Neural progenitor cell (in vitro differentiated cells): Measurements from ENCODE around the gene RASGRF2. TPM values are rescaled to one million over a fixed set of nuclear protein-coding genes. Genes with fewer than 3 reads are reported as not detected.

Source experiments
- DNase-seq: peaks from one replicate; pipeline ENCODE4 v3.0.0-alpha.2; 2016; ENCODE audit warnings: low spot score
- H2AFZ ChIP-seq: fragments of 200-600 bp; sonication (generic); replicated peaks from 2 replicates; pipeline ENCODE4 v1.6.1; 2016; ENCODE audit warnings: antibody characterized with exemption
- H3F3A ChIP-seq: fragments of 200-600 bp; sonication (generic); 2 replicates; pipeline ENCODE4 v1.6.1; 2016; ENCODE audit warnings: antibody characterized with exemption, low read depth
- H3K27ac ChIP-seq: fragments of 200-600 bp; sonication (generic); 2 replicates; pipeline ENCODE4 v1.5.1; 2016; ENCODE audit warnings: mild to moderate bottlenecking
- H3K27me3 ChIP-seq: fragments of 200-600 bp; sonication (generic); 2 replicates; pipeline ENCODE4 v1.6.1; 2016; ENCODE audit warnings: mild to moderate bottlenecking, moderate library complexity
- H3K36me3 ChIP-seq: fragments of 200-600 bp; sonication (generic); 2 replicates; pipeline ENCODE4 v1.5.1; 2016
- H3K4me1 ChIP-seq: fragments of 200-600 bp; sonication (generic); 2 replicates; pipeline ENCODE4 v1.6.1; 2016; ENCODE audit warnings: mixed run types
- H3K4me2 ChIP-seq: fragments of 200-600 bp; sonication (generic); 2 replicates; pipeline ENCODE4 v1.6.1; 2016
- H3K4me3 ChIP-seq: fragments of 200-600 bp; sonication (generic); 2 replicates; pipeline ENCODE4 v1.5.1; 2016
- H3K79me2 ChIP-seq: fragments of 200-600 bp; sonication (generic); 2 replicates; pipeline ENCODE4 v1.6.1; 2016; ENCODE audit warnings: low read depth
- H3K9ac ChIP-seq: fragments of 200-600 bp; sonication (generic); 2 replicates; pipeline ENCODE4 v1.6.1; 2016
- H3K9me3 ChIP-seq: fragments of 200-600 bp; sonication (generic); 2 replicates; pipeline ENCODE4 v1.5.1; 2016; ENCODE audit warnings: low read depth
- H4K20me1 ChIP-seq: fragments of 200-600 bp; sonication (generic); 2 replicates; pipeline ENCODE4 v1.6.1; 2016; ENCODE audit warnings: low read depth
- H3K27ac Mint-ChIP-seq: 3 replicates; pipeline ENCODE4 v1.8.0; 2021; ENCODE audit warnings: mixed read lengths
- H3K27me3 Mint-ChIP-seq: 2 replicates; pipeline ENCODE4 v1.8.0; 2022; ENCODE audit warnings: low read depth, mild to moderate bottlenecking, inconsistent platforms, moderate library complexity, mixed read lengths; ENCODE audit not compliant: insufficient read depth
- H3K36me3 Mint-ChIP-seq: 3 replicates; pipeline ENCODE4 v1.8.0; 2021; ENCODE audit warnings: mixed read lengths
- H3K4me1 Mint-ChIP-seq: 3 replicates; pipeline ENCODE4 v1.8.0; 2021; ENCODE audit warnings: mixed read lengths
- H3K4me3 Mint-ChIP-seq: 3 replicates; pipeline ENCODE4 v1.8.0; 2021; ENCODE audit warnings: mild to moderate bottlenecking, moderate library complexity, mixed read lengths
- H3K9me3 Mint-ChIP-seq: 3 replicates; pipeline ENCODE4 v1.8.0; 2020; ENCODE audit warnings: mixed read lengths
- CTCF ChIP-seq: fragments of 200-600 bp; sonication (generic); IDR thresholded peaks from 2 replicates; pipeline ENCODE4 v1.5.1; 2017; ENCODE audit warnings: antibody characterized with exemption, mild to moderate bottlenecking
- EZH2 ChIP-seq: fragments of 200-600 bp; sonication (generic); IDR thresholded peaks from 2 replicates; pipeline ENCODE4 v1.6.1; 2017; ENCODE audit warnings: antibody characterized with exemption, mild to moderate bottlenecking, moderate library complexity
- EZH2phosphoT487 ChIP-seq: fragments of 200-600 bp; sonication (generic); IDR thresholded peaks from 2 replicates; pipeline ENCODE4 v1.6.1; 2017; ENCODE audit warnings: antibody characterized with exemption
- total RNA-seq: library from RNA; depleted of rRNA; stranded (reverse); fragments of >200 nt; gene quantifications from 2 replicates; pipeline ENCODE4 v1.2.3, GENCODE V29; 2015; ENCODE audit warnings: low replicate concordance

Gene RASGRF2
- total RNA-seq, 1 donor from 2014 or later, result 0.15 TPM

GRCh38 chr5:80916676-80917075 lies 43.5 kb upstream of the RASGRF2 start:
- Mint-ChIP-seq H3K36me3 (peaks cover 3% of the 10 kb centered on the region), H3K27me3 (peaks cover 2% of the 10 kb centered on the region), H3K9me3 (peaks cover 4% of the 10 kb centered on the region), H3K4me3 (no peak overlapping the region), H3K4me1 (no peaks in the 10 kb centered on the region), H3K27ac (no peak overlapping the region)
- H3K27ac ChIP-seq, result no peak overlapping the region
- H3K79me2 ChIP-seq, result no peaks in the 10 kb centered on the region
- no peaks in the 10 kb centered on the region for H3K27me3 ChIP-seq
- DNase-seq, result no peak
- no peak for TF ChIP-seq EZH2
- no peak for TF ChIP-seq CTCF
- no peak for TF ChIP-seq EZH2phosphoT487
- no peak overlapping the region for H3K9ac ChIP-seq
- H3K4me2 ChIP-seq, result no peak overlapping the region
- no peak overlapping the region for H3K4me3 ChIP-seq
- H3K9me3 ChIP-seq, result no peaks in the 10 kb centered on the region
- H4K20me1 ChIP-seq, result no peaks in the 10 kb centered on the region
- no peak overlapping the region for H2AFZ ChIP-seq
- H3F3A ChIP-seq, result no peaks in the 10 kb centered on the region
- H3K4me1 ChIP-seq, result no peaks in the 10 kb centered on the region
- H3K36me3 ChIP-seq, result no peaks in the 10 kb centered on the region

GRCh38 chr5:80917631-80918030 lies 42.5 kb upstream of the RASGRF2 start:
- Histone ChIP-seq H3K36me3 (no peaks in the 10 kb centered on the region), H3K9ac (no peak overlapping the region), H3K4me1 (no peaks in the 10 kb centered on the region), H4K20me1 (no peaks in the 10 kb centered on the region), H2AFZ (no peak overlapping the region), H3K4me2 (no peak overlapping the region), H3F3A (no peaks in the 10 kb centered on the region), H3K4me3 (no peak overlapping the region), H3K9me3 (no peaks in the 10 kb centered on the region), H3K79me2 (no peaks in the 10 kb centered on the region), H3K27ac (no peak overlapping the region), H3K27me3 (no peaks in the 10 kb centered on the region)
- no peak for DNase-seq
- H3K27ac Mint-ChIP-seq, result no peak overlapping the region
- H3K9me3 Mint-ChIP-seq, result no peaks in the 10 kb centered on the region
- no peak overlapping the region for H3K4me3 Mint-ChIP-seq
- TF ChIP-seq CTCF (no peak), EZH2phosphoT487 (no peak), EZH2 (no peak)
- H3K27me3 Mint-ChIP-seq, result peaks cover 2% of the 10 kb centered on the region
- no peaks in the 10 kb centered on the region for H3K36me3 Mint-ChIP-seq
- H3K4me1 Mint-ChIP-seq, result no peaks in the 10 kb centered on the region

- no peak overlapping the region for H3K27ac Mint-ChIP-seq
- no peaks in the 10 kb centered on the region for H3K36me3 Mint-ChIP-seq
- Histone ChIP-seq H4K20me1 (no peaks in the 10 kb centered on the region), H2AFZ (no peak overlapping the region), H3K79me2 (no peaks in the 10 kb centered on the region), H3K9me3 (no peaks in the 10 kb centered on the region), H3K4me1 (no peaks in the 10 kb centered on the region), H3K36me3 (no peaks in the 10 kb centered on the region), H3K9ac (no peak overlapping the region), H3K27me3 (no peaks in the 10 kb centered on the region), H3F3A (no peaks in the 10 kb centered on the region), H3K27ac (no peak overlapping the region), H3K4me3 (no peak overlapping the region), H3K4me2 (no peak overlapping the region)
- DNase-seq, result no peak
- H3K27me3 Mint-ChIP-seq, result peaks cover 2% of the 10 kb centered on the region
- H3K4me1 Mint-ChIP-seq, result no peaks in the 10 kb centered on the region
- H3K9me3 Mint-ChIP-seq, result no peaks in the 10 kb centered on the region
- H3K4me3 Mint-ChIP-seq, result no peak overlapping the region
- TF ChIP-seq CTCF (no peak), EZH2phosphoT487 (no peak), EZH2 (no peak)
Observed at GRCh38 chr5:80919678-80920196, 40.4 kb upstream of the RASGRF2 start.
